SK-N-MC (cell line): ENCODE results near the gene SPATA3.

ENCODE experiments used
- EZH2 ChIP-seq: fragments of 200-600 bp; sonication (generic); IDR thresholded peaks from one replicate; pipeline ENCODE4 v1.6.1; 2017; ENCODE audit warnings: antibody characterized with exemption
- FOXP2 ChIP-seq: optimal IDR thresholded peaks from 2 replicates; pipeline ENCODE3; 2011; ENCODE audit warnings: mild to moderate bottlenecking, moderate library complexity; ENCODE audit not compliant: insufficient read depth; ENCODE audit errors: extremely low read length, control extremely low read depth
- POLR2AphosphoS5 ChIP-seq: IDR thresholded peaks from 2 replicates; pipeline ENCODE4 v1.6.1; 2012; ENCODE audit warnings: mild to moderate bottlenecking, low read depth, low read length, borderline replicate concordance

DNA sequence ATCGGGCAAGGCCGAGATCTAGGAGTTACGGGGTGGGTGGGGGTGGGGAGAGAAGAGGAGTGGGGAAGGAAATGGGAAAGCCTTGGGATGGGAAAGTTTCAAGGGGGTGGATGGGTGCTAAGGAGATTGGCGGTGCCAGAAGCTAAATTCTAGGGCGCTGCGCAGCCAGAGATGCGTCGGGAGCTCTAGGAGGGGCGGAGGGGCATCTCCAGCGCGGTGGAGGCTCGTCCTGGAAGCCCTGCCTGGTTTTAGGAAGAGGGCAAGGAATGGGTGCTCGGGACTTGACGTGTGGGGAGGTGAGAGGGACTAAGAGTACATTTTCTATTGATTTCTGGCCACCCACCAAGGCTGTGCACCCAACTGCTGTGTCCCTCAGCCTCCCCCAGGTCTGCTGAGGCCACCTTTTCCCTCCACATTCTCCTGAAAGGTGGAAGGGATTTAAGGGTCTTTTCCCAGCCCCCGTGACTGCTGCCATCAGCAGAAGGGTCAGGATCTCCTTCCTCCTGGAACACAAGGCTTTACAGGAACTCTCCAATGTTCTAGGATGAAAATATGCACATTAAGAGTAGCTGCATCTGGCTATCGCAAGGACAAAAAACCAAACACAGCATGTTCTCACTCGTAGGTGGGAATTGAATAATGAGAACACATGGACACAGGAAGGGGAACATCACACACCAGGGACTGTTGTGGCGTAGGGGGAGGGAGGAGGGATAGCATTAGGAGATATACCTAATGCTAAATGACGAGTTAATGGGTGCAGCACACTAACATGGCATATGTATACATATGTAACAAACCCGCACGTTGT is 42.8 kb downstream of the SPATA3 start:
- no peak for TF ChIP-seq EZH2
- no peak for TF ChIP-seq POLR2AphosphoS5
- no peak for TF ChIP-seq FOXP2
